ENCODE results near the gene CADM1.

- no peak for TF ChIP-seq CTCF (conservative IDR thresholded peaks at IDR 0.05; ENCODE audit: low read depth in 2 of 2)
- no peak for TF ChIP-seq REST (IDR thresholded peaks at IDR 0.05; ENCODE audit: unreplicated experiment)
- TF ChIP-seq POLR2AphosphoS5 (IDR thresholded peaks at IDR 0.05; ENCODE audit: low read depth): no peak
- TF ChIP-seq CREB1 (CRISPR knock-in tag; IDR thresholded peaks at IDR 0.05; ENCODE audit: low read depth): no peak
- no peak for TF ChIP-seq EZH2 (IDR thresholded peaks at IDR 0.05; ENCODE audit: low read depth, unreplicated experiment)
- no peak for TF ChIP-seq EZH2phosphoT487 (IDR thresholded peaks at IDR 0.05; ENCODE audit: unreplicated experiment)
Measured at GRCh38 chr11:115428306-115428705, 75.9 kb downstream of the CADM1 start.
